C1 segment of cervical spinal cord (tissue), 14 donors: ENCODE data around the gene NARF.
A peak's percentile ranks its signal among the peaks of the same experiment; 100 is the strongest.

Experiments used
- DNase-seq, 14 donors: peaks; one replicate each; lab custom pipeline; 2025; lab: John Stamatoyannopoulos, UW

The NARF gene

DNA sequence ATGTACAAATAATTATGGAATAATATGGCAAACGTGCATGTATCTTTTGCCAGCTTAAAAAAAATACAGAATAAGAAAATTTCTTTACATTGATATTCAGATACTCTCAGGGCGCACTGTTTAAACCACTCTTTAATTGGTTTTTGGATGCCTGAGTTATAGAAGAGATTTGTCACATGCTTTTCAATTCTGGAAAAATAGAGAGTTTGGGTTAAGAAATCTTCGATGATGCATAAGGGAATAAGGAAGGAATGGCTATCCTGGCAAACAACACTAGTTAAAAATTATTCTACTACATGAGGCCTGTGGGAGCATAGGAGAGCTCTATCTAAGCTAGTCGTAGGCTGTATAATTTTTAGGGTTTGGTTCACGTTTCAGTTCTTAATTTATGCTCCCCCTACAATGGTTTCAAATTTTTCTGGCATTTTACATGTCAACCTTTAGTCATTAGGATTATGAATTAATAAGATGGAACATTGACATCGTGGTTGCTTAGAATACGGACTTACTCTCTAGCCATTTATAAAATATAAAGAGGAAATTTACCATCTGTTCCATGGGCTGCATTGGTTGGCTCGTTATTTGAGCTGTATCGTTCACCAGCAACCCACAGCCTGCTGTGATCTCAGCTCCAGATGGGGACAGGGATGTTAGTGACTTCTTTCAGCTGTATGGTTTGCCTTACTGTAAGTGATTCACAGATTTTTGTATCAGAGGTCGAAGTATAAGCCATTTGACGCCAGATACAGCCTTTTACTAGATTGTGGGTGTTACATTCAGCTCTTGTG lies 15.9 kb downstream of the NARF start:
- no peak for DNase-seq

DNA sequence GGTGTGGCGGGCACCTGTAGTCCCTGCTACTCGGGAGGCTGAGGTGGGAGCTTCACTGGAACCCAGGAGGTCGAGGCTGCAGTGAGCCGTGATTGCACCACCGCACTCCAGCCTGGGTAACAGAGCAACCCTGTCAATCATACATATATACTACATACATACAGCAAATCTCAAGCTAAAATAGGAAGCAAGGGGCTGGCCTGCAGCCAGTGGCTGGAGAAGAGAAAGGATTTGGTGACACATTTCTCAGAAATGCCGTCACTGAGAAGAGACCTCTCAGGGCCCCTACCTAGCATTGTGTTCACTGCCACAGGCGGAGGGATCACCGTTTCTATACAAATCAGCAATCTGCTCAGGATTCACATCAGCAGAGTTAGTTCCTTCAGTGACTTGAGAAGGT lies 16.9 kb downstream of the NARF start:
- DNase-seq = no peak

- DNase-seq = no peak
Observed at GRCh38 chr17:82477934-82478333, 19.4 kb downstream of the NARF start.

DNA sequence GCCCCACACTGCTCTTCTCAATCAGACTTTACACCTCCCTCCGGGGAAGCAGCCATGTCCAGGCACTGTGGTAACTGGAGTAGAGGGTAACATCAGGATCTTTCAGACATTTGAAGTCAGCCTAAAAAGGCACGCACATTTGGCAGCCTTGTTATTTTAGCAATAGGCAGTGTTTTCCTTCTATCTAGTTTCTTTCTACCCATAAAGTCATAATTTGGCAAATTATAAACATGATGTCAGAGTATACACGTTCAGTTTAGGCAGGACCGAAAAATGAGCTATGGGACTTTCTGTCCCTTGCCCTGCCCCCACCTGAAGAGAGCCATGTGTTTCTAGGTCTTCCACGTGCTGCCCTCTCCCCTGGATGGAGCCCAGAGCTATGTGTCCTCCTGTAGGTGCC lies 21.1 kb downstream of the NARF start:
- no peak for DNase-seq

GRCh38 chr17:82480318-82480717 lies 21.8 kb downstream of the NARF start:
- DNase-seq = no peak

GRCh38 chr17:82483204-82483660 lies 24.7 kb downstream of the NARF start:
- DNase-seq = no peak

GRCh38 chr17:82483836-82484235 lies 25.3 kb downstream of the NARF start:
- DNase-seq = no peak

GRCh38 chr17:82486231-82487094 lies 27.9 kb downstream of the NARF start:
- DNase-seq = no peak

DNA sequence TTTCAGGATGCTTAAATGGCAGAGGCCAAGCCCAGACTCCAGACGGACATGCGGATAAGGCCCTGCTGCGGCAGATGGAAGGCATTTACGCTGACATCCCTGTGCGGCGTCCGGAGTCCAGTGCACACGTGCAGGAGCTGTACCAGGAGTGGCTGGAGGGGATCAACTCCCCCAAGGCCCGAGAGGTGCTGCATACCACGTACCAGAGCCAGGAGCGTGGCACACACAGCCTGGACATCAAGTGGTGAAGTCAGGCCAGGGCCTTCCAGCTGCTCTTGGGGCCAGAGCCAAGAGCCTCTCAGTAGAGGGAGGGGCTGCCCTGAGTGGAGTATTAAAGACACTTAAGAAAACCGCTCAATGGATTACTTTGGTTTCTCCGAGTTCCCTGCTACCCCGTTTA lies 29.4 kb downstream of the NARF start:
- peak in 3 of 14 donors; percentile 13 to 16 (median 13) for DNase-seq

- DNase-seq = peak in 8 of 14 donors; percentile 14 to 75 (median 52)
Observed at GRCh38 chr17:82489117-82489516, 30.6 kb downstream of the NARF start.

- peak in 1 of 14 donors; percentile 49 for DNase-seq
Observed at GRCh38 chr17:82489851-82490511, 31.4 kb downstream of the NARF start.

- DNase-seq = peak in 1 of 14 donors; percentile 34
Observed at GRCh38 chr17:82490512-82491195, 32.1 kb downstream of the NARF start.

GRCh38 chr17:82491196-82491530 lies 32.6 kb downstream of the NARF start:
- peak in 1 of 14 donors; percentile 61 for DNase-seq

DNA sequence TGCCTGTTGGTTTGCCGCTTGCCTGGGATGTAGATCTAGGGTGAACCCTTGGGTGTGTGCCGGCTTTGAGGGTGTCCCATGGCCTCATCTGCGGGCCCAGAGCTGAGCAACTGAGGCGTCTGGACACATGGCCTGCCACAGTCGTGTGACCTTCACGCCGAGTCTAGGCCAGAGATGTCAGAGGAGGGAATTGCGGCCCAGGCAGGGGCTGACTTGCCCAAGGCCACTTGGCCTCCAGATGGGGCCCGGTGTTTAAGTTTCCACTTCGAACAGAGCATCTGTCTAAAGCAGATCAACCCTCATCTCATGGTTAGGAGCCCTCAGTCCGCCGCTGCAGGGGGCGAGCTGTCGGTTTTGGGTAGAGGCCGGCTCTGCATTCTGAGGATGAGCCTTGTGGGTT lies 33.0 kb downstream of the NARF start:
- DNase-seq = no peak

- DNase-seq = no peak
Observed at GRCh38 chr17:82492643-82493225, 34.2 kb downstream of the NARF start.

- peak in 1 of 14 donors; percentile 78 for DNase-seq
Observed at GRCh38 chr17:82493226-82493781, 34.8 kb downstream of the NARF start.

DNA sequence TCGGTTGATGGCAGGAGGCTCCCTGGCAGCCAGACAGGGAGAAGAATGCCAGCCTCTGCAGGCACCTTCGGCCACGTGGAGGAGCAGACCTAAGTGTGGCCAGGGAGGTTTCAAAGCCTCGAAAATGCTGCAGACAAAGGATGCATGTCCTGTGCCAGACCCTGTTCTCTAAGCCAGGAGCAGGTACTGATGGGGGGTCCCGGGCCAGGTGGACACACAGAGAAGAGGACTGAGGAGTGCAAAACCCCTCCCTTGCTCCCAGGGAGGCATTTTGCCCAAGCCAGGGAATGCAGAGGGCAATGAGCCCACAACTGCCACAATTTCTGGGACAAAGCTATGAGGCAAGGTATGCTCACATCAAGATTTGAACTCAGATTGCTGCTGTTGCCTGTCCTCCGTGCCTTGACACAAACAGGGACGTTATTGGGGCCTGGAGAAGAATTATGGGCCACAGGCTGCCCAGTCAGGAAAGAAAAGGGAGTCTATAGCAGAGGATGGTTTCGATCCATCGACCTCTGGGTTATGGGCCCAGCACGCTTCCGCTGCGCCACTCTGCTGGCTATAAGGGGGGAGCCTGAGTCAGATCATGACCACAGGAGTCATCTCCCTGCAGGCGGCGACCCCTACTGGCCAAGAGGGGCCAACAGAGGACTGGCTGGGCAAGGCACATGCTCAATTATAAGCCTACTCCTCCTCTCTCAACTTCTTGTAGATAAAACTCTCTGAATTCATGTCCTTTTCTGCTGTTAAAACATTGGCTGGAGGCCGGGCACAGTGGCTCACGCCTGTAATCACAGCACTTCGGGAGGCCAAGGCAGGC lies 35.9 kb downstream of the NARF start:
- peak; percentile 32 to 88 (median 81) for DNase-seq

- peak in 1 of 14 donors; percentile 18 for DNase-seq
Observed at GRCh38 chr17:82495844-82496528, 37.4 kb downstream of the NARF start.
